GM19395 (cell line): ENCODE measurements around the gene RP9.
"Not testable (repeated sequence)": the region's sequence is repeated elsewhere in the genome, so short reads cannot be mapped to it uniquely, and the experiment has no call there.

Source experiments
- ATAC-seq: cut with Tn5 transposase; IDR thresholded peaks from one replicate; pipeline ENCODE4 v1.9.1; 2021; ENCODE audit warnings: mild to moderate bottlenecking, moderate library complexity; ENCODE audit not compliant: unreplicated experiment

Gene RP9

DNA sequence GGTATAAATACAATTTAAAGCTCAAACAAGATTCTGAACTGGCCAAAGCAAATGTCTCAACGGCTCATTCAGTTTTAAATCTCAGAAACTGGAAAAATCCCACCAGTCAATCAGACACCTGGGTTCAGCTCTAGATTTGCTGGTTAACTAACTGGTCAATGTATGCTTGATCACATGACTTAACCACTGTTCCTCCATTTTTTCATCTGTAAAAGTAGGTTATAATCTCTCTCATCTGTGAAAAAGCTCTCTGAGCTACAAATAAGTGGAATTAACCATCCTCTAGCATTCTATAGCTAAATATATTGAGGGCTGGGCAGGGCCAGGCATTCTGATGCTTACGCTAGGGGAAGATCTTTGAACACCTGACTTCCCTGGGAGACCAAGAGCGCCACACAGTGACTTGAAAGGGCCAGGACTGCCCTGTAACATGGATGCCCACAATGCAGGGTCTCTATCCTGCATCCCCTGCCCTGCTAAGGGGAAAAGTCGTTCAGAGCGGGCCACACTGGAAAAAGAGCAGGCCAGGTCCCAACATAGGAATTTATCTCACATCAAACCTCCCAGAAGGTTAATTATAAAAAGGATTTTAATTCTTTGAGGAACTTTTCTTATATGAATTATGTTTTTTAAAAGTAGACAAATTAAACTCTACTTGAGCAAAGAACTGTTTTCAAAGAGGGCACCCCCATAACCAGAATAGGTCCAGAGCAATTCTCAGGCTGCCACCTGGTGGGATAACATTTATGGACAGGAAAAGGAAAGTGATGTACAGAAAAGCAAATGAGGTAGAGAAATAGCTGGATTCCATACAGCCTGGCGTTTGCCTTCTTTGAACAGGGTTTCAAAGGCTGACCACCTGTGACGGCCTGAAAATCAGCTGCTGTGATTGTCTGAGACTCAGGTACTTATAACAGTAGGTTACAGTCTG lies 1.8 kb downstream of the RP9 start:
- ATAC-seq, result peak; percentile 57

DNA sequence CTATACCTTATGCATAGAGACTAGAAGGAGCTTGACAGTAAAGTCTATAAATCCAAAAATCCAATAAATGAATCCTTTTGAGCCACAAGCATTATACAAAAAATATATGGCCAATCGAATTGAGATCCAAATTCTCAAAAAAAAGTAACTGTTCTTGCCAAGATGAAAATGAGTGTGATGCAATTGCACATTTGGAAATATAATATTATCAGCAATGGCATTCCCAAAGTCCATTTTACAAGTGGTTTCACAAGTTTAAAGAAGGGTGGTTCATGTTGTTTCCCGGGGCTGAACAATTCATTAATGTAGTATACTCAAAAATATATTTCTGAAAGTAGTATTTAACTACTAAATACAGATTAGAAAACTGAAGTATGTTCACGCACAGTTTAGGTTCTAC lies 7.3 kb downstream of the RP9 start:
- ATAC-seq, result no peak

DNA sequence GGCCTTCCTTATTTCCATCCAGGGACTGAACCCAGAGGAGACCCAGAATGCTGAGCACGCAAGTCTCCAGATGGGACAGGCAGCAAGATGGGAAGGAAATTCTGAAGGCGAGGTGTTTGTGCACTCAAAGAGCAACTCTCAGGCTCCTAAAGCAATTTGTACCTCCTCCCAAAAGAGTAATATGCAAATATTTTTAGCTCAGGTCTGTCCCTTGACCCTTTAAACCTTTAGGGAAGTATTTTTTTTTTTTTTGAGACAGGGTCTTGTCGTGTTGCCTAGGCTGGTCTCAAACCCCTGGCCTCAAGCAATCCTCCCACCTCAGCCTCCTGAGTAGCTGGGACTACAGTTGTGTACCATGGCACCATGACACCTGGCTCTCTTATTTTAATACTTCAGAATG lies 8.4 kb downstream of the RP9 start:
- no peak for ATAC-seq

DNA sequence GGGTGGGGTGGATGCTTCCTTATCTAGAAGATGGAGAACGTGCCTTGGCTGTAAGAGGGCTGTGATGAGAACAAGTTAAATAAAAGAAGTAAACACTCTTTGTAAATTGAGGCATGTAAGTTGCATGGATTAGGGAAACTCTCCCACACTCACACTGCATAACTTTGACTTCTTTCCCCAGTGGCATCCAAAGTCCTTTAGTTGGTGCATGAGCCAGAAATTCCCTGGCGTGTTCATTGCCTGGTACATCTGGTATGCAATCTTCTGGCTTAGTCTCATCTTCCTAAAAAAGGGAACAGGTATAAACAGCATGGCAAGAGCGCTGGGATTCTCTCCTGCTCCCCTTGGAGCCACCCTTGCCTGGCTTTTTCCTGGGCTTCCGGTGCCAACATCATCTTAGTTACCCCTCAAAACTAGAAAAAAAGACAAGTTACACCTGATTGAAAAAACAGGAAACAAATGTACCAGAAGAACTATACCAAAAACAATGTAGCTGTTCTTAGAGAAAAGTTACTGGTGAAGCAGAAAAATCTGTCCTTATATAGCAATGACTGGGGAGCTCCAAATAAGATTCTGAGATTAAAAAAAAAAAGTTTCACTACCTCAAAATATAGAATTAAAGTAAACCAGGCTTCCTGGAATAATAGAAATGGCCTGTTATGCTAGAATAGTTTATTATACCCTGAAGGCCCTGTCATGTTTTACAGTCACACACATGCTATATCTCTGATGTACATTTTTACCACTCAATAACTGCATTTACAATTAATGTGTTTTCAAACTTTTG lies 9.9 kb downstream of the RP9 start:
- no peak for ATAC-seq

GRCh38 chr7:33094745-33095275 lies 14.4 kb downstream of the RP9 start:
- ATAC-seq, result not testable (repeated sequence)

GRCh38 chr7:33093266-33093665 lies 15.9 kb downstream of the RP9 start:
- ATAC-seq, result no peak

- ATAC-seq, result no peak
Measured at GRCh38 chr7:33091641-33092191, 17.5 kb downstream of the RP9 start.

- ATAC-seq, result no peak
Measured at GRCh38 chr7:33091111-33091531, 18.1 kb downstream of the RP9 start.

GRCh38 chr7:33089142-33089541 lies 20.1 kb downstream of the RP9 start:
- ATAC-seq, result no peak

GRCh38 chr7:33087858-33088257 lies 21.3 kb downstream of the RP9 start:
- no peak for ATAC-seq

- ATAC-seq, result no peak
Measured at GRCh38 chr7:33087356-33087755, 21.8 kb downstream of the RP9 start.

DNA sequence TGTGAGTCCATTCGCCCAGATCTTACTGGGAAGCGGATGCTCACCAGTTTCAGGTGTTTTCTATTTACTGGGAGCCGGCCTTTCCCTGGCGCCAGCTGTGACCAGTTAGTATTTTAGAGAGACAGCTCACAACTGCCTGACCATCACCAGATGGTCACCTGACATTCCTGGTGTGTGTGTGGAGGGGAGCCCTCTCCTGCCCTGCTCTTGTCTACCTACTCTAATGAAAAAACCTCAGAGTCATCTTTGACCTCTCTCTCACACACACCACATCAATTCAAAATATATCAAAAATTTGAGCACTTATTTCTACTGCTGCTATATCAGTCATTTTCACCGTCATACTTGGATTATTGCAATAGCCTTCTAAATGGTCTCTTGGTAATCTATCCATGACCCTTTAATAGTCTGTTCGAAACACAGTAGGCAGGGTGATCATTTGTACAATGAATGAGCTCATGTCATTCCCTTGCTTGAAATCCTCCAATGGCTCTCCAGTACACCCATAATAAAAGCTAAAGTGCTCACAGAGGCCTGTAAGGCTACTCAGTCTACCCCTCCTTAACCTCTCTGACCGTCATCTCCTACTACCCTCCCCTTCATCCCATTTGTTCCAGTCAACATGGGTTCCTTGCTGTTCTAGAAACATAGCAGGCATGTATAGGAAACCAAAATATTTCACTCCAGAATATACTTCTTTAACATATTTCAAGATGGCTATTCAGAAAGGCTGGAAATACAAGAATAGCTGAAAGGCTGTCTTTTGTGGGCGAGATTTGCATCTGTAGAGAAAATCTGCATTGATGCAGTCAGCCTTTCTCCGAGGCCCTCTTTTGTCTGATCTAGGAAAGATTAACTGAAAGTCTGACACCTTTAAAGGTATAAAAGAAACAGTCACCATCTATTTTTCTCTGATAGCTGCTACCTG lies 29.2 kb downstream of the RP9 start:
- ATAC-seq, result no peak

DNA sequence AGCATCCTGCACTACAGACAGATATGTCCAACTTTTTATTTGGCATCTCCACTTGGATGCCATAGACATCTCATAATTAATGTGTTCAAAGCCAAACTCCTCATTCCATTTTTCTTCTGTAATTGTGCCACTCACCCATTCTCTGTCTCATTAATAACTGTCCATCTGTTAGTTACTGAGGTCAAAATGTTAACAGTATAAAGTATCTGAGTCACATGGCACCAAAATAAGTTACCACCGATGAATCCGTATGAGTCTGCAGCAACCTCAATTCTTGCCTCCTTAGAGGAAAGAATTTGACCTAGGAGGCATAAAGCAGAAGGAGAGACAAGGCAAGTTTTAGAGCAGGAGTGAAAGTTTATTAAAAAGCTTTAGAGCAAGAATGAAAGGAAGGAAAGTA lies 30.1 kb downstream of the RP9 start:
- ATAC-seq, result no peak

DNA sequence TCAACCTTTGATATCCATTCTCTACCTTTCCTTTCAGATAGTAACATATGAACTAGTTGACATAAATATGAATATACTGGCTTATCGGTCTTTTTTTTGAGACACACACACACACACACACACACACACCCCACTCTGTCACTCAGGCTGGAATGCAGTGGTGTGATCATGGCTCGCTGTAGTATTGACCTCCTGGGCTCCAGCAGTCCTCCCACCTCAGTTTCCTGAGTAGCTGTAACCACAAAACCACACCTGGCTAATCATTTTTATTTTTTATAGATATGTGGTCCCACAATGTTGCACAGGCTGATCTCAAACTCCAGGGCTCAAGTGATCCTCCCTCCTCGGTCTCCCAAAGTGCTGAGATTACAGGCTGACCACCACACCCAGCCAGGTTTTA lies 32.5 kb downstream of the RP9 start:
- ATAC-seq, result peak; percentile 77

- no peak for ATAC-seq
Measured at GRCh38 chr7:33075818-33076518, 33.2 kb downstream of the RP9 start.

GRCh38 chr7:33073243-33073642 lies 36.0 kb downstream of the RP9 start:
- ATAC-seq, result no peak

- no peak for ATAC-seq
Measured at GRCh38 chr7:33072471-33072870, 36.7 kb downstream of the RP9 start.

DNA sequence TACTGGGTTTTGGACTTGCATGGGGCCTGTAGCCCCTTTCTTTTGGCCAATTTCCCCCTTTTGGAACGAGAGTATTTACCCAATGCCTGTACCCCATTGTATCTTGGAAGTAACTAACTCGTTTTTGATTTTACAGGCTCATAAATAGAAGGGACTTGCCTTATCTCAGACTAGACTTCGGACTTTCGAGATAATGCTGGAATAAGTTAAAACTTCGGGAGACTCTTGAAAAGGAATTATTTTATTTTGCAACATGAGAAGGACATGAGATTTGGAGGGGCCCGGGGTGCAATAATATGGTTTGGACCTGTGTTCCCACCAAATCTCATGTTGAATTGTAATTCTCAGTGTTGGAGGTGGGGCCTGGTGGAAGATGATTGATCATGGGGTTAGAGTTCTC lies 38.4 kb downstream of the RP9 start:
- no peak for ATAC-seq

- ATAC-seq, result no peak
Measured at GRCh38 chr7:33070277-33070676, 38.9 kb downstream of the RP9 start.

DNA sequence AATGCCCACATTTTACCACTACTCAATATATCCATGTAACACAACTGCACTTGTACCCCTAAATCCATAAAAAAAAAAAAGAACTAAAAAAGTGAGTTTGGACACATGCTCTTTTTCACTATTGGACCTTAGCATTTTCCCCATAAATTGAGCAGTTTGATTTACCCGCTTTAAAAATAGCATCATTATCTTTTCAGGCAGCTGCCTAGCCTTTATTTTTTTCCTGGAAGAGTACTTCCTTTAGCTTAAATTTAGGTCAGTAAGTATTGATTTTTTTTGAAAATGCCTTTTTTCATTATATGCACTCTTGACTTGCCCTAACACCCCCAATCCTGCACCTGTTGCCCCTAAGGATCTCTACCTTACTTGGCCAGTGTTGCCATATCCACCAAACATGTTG lies 41.3 kb downstream of the RP9 start:
- no peak for ATAC-seq
